HepG2 (cell line): ENCODE results near the gene CABP4. TPM values are rescaled to one million over a fixed set of nuclear protein-coding genes. Genes with fewer than 3 reads are reported as not detected.

Experiments
- ATAC-seq: fragments of 200-7000 bp; cut with Tn5 transposase; 3 replicates; pipeline ENCODE4 v1.9.1; 2020; ENCODE audit warnings: mild to moderate bottlenecking, moderate library complexity
- BruUV-seq: library from RNA; stranded (reverse); fragments of 400-500 nt; replicated peaks from 2 replicates; lab custom pipeline; 2021; lab: Mats Ljungman, UMichigan
- CTCF ChIA-PET: fragments of 300-600 bp; formaldehyde crosslinking; extraction: SDS; loops from one replicate; lab custom pipeline; 2021; ENCODE audit warnings: low total read pairs, inconsistent platforms, low intra/inter-chr PET ratio; lab: Yijun Ruan, JAX
- POLR2A ChIA-PET: fragments of 350-600 bp; sonication (Branson Sonifier 250); formaldehyde crosslinking; loops from one replicate; lab custom pipeline; 2020; ENCODE audit warnings: antibody characterized with exemption, inconsistent platforms; lab: Yijun Ruan, JAX
- DNase-seq: peaks from one replicate; pipeline ENCODE4 v3.0.0-alpha.2; 2015; ENCODE audit warnings: low spot score
- FAIRE-seq: peaks from 3 replicates; lab custom pipeline; 2011; peaks lifted over from hg19 to GRCh38; lab: Jason Lieb, UNC
- H2AFZ ChIP-seq: one replicate; pipeline ENCODE4 v1.6.1; 2011; ENCODE audit warnings: low read length, inconsistent platforms
- H3K27ac ChIP-seq: fragments of 300-600 bp; 3 replicates; pipeline ENCODE4 v1.8.0; 2011; ENCODE audit warnings: mixed run types, mild to moderate bottlenecking, mixed read lengths, low read length, inconsistent platforms; ENCODE audit not compliant: insufficient read depth; ENCODE audit errors: extremely low read length
- H3K27me3 ChIP-seq, 2 experiments: fragments of 200-600 bp in 1 of 2; 2 replicates in 1 of 2; 3 replicates in 1 of 2; pipeline versions ENCODE4 v1.6.0 to v1.8.0; 2011; ENCODE audit warnings: low read length in 2 of 2, mild to moderate bottlenecking in 2 of 2, moderate library complexity in 2 of 2, inconsistent platforms in 1 of 2; ENCODE audit not compliant: insufficient read depth in 2 of 2, control insufficient read depth in 1 of 2
- H3K36me3 ChIP-seq, 2 experiments: fragments of 200-600 bp in 1 of 2; replicated peaks in 1 of 2; 2 replicates in 1 of 2; 3 replicates in 1 of 2; pipeline versions ENCODE4 v1.5.1 to v1.8.0; 2011; ENCODE audit warnings: low read length in 2 of 2, inconsistent platforms in 1 of 2; ENCODE audit not compliant: insufficient read depth in 2 of 2, control insufficient read depth in 1 of 2
- H3K4me1 ChIP-seq: 2 replicates; pipeline ENCODE4 v1.5.1; 2012; ENCODE audit warnings: low read length, inconsistent platforms; ENCODE audit not compliant: insufficient read depth
- H3K4me2 ChIP-seq: 2 replicates; pipeline ENCODE4 v1.6.0; 2011; ENCODE audit warnings: low read depth, low read length, inconsistent platforms
- H3K4me3 ChIP-seq, 3 experiments: fragments of 200-600 bp in 1 of 3; sonication (generic), shearing (Covaris generic) in 1 of 3; replicated peaks in 1 of 3; 2 replicates each; pipeline ENCODE4 v1.5.1; 2011 to 2016; ENCODE audit warnings: low read length in 3 of 3, inconsistent platforms in 2 of 3, low read depth in 2 of 3, mild to moderate bottlenecking in 2 of 3, control low read depth in 1 of 3, mixed read lengths in 1 of 3; ENCODE audit not compliant: insufficient read depth in 1 of 3
- H3K79me2 ChIP-seq: one replicate; pipeline ENCODE4 v1.6.1; 2011; ENCODE audit warnings: low read length, inconsistent platforms; ENCODE audit not compliant: insufficient read depth
- H3K9ac ChIP-seq: 2 replicates; pipeline ENCODE4 v1.6.0; 2011; ENCODE audit warnings: mild to moderate bottlenecking, low read depth, low read length, inconsistent platforms; ENCODE audit not compliant: insufficient read depth
- H3K9me3 ChIP-seq: 2 replicates; pipeline ENCODE4 v1.5.1; 2012; ENCODE audit warnings: mild to moderate bottlenecking, low read length
- H4K20me1 ChIP-seq: 2 replicates; pipeline ENCODE4 v1.6.0; 2011; ENCODE audit warnings: inconsistent platforms, mild to moderate bottlenecking, low read length, moderate library complexity; ENCODE audit not compliant: insufficient read depth
- ELF1 ChIP-seq: sonication (generic); formaldehyde crosslinking; IDR thresholded peaks from 2 replicates; pipeline ENCODE4 v1.4.0; 2020; ENCODE audit warnings: missing genetic modification reagents
- ETS1 ChIP-seq: sonication (generic); formaldehyde crosslinking; IDR thresholded peaks from 2 replicates; pipeline ENCODE4 v1.4.0; 2020; ENCODE audit warnings: missing genetic modification reagents
- IRF9 ChIP-seq: sonication (generic); formaldehyde crosslinking; IDR thresholded peaks from 2 replicates; pipeline ENCODE4 v1.8.0; 2022; ENCODE audit warnings: missing genetic modification reagents, mild to moderate bottlenecking, borderline replicate concordance
- JUND ChIP-seq: sonication (generic); formaldehyde crosslinking; IDR thresholded peaks from 2 replicates; pipeline ENCODE4 v1.8.0; 2022; ENCODE audit warnings: mild to moderate bottlenecking, missing genetic modification reagents
- KLF13 ChIP-seq: sonication (generic); formaldehyde crosslinking; IDR thresholded peaks from 2 replicates; pipeline ENCODE4 v1.4.0; 2020; ENCODE audit warnings: mild to moderate bottlenecking, missing genetic modification reagents
- KLF9 ChIP-seq: IDR thresholded peaks from 2 replicates; pipeline ENCODE4 v1.6.1; 2016; ENCODE audit warnings: low read depth
- NKX3-1 ChIP-seq: sonication (generic); formaldehyde crosslinking; IDR thresholded peaks from 2 replicates; pipeline ENCODE4 v1.5.0; 2020; ENCODE audit warnings: missing genetic modification reagents
- RORA ChIP-seq: sonication (generic); formaldehyde crosslinking; IDR thresholded peaks from 2 replicates; pipeline ENCODE4 v1.5.0; 2020; ENCODE audit warnings: mild to moderate bottlenecking, missing genetic modification reagents, moderate library complexity
- SALL2 ChIP-seq: sonication (generic); formaldehyde crosslinking; IDR thresholded peaks from 2 replicates; pipeline ENCODE4 v1.8.1; 2023; ENCODE audit warnings: mild to moderate bottlenecking, missing genetic modification reagents, inconsistent platforms
- SETDB1 ChIP-seq: sonication (generic); formaldehyde crosslinking; IDR thresholded peaks from 2 replicates; pipeline ENCODE4 v1.5.1; 2020; ENCODE audit warnings: missing genetic modification reagents, mild to moderate bottlenecking, borderline replicate concordance
- THAP11 ChIP-seq: IDR thresholded peaks from 2 replicates; pipeline ENCODE4 v1.6.1; 2016; ENCODE audit warnings: missing biosample characterization, missing genetic modification reagents
- YEATS2 ChIP-seq: sonication (generic); formaldehyde crosslinking; IDR thresholded peaks from 2 replicates; pipeline ENCODE4 v1.4.0; 2020; ENCODE audit warnings: missing genetic modification reagents, borderline replicate concordance
- ZBTB20 ChIP-seq: sonication (generic); formaldehyde crosslinking; IDR thresholded peaks from 2 replicates; pipeline ENCODE4 v1.8.1; 2023; ENCODE audit warnings: missing genetic modification reagents, low read depth, mild to moderate bottlenecking, borderline replicate concordance
- ZMAT3 ChIP-seq: sonication (generic); formaldehyde crosslinking; conservative IDR thresholded peaks from 2 replicates; pipeline ENCODE4 v1.7.0; 2021; ENCODE audit warnings: missing genetic modification reagents
- ZNF766 ChIP-seq: sonication (generic); formaldehyde crosslinking; IDR thresholded peaks from 2 replicates; pipeline ENCODE4 v1.5.0; 2020; ENCODE audit warnings: missing genetic modification reagents, borderline replicate concordance
- WGBS: methylation state at CpG from one replicate; pipeline ENCODE4 v1.1.6; 2017; ENCODE audit warnings: low lambda C conversion rate; 5-methylcytosine and 5-hydroxymethylcytosine counted together
- in situ Hi-C: cut with HindIII; loops from 2 replicates; pipeline ENCODE4 v1.10.0; 2017; ENCODE audit warnings: low pct_unique_long_range_greater_than_20kb; ENCODE audit not compliant: extremely low pct_ligation_motif_present
- intact Hi-C: fragments of 100-400 bp; cut with micrococcal nuclease; formaldehyde crosslinking; loops from one replicate; pipeline ENCODE4 v1.10.0; 2022; ENCODE audit not compliant: unreplicated experiment
- polyA plus RNA-seq, 8 experiments: library from polyadenylated mRNA; depleted of rRNA in 3 of 8; stranded (reverse) in 7 of 8; unstranded in 1 of 8; fragments of >200 nt; fragmentation: Illumina TruSeq in 4 of 8; extraction: Trizol in 4 of 8; gene quantifications; 2 replicates each; pipeline versions ENCODE4 v1.2.1 to v1.2.3, GENCODE V29; 2011 to 2016; ENCODE audit warnings: low read depth in 4 of 8, missing spikeins in 1 of 8, mixed read lengths in 1 of 8; ENCODE audit not compliant: insufficient read depth in 1 of 8
- total RNA-seq, 5 experiments: library from RNA; depleted of rRNA; stranded (reverse); fragments of >200 nt; fragmentation: Illumina TruSeq; extraction: Trizol; gene quantifications; 2 replicates each; pipeline ENCODE4 v1.2.3, GENCODE V29; 2016; ENCODE audit warnings: low read depth in 1 of 5

The CABP4 gene
- total and polyA plus RNA-seq, 2 of the 13 experiments (the other 11 are each of a cell fraction or from before 2014, with no cell fraction given): not detected

GRCh38 chr11:67463186-67463585, 8.0 kb downstream of the CABP4 start:
- DNase-seq: no peak

GRCh38 chr11:67463680-67464410, 8.7 kb downstream of the CABP4 start:
- peak overlapping the region; percentile 73 for H3K9ac ChIP-seq
- 81% methylated on average over 7 of the region's 20 CpGs for WGBS
- H3K79me2 ChIP-seq: no peaks in the 10 kb centered on the region
- H3K27ac ChIP-seq: peak overlapping the region; percentile 71
- peaks cover 0 to 5% of the 10 kb centered on the region in 2 experiments; a peak in 2 of 5 replicates for H3K27me3 ChIP-seq
- no peaks in the 10 kb centered on the region for H3K9me3 ChIP-seq
- no peaks in the 10 kb centered on the region for H3K36me3 ChIP-seq
- DNase-seq: peak; percentile 52
- no peak overlapping the region for H2AFZ ChIP-seq
- H4K20me1 ChIP-seq: no peaks in the 10 kb centered on the region
- ChIA-PET POLR2A (interaction anchor here (2.5 kb wide), 1 partner anchor 62 kb away, joined by 16 read pairs; the partner anchor contains the start of gene PPP1CA), CTCF (no interaction called here)
- H3K4me1 ChIP-seq: peaks cover 48% of the 10 kb centered on the region
- H3K4me3 ChIP-seq: peak overlapping the region; percentile 50 to 97 (median 80); a peak in 5 of 6 replicates
- in situ Hi-C loops: loop anchor here (5.0 kb wide), 1 partner anchor 37 kb away; the partner anchor contains the start of gene RPS6KB2
- intact Hi-C loops: no loop called here
- FAIRE-seq: no peak
- BruUV-seq: TSS peak; percentile 56
- peak overlapping the region; percentile 85 for H3K4me2 ChIP-seq
- peak; percentile 54 for ATAC-seq
- TF ChIP-seq ETS1 (CRISPR knock-in tag) (no peak), RORA (no peak), ZMAT3 (CRISPR knock-in tag) (0 out of 2 replicates have a peak, but pooled peaks have one; percentile 17), KLF13 (CRISPR knock-in tag) (peak; percentile 82; the same call in 1 of the 2 replicates), YEATS2 (CRISPR knock-in tag) (peak; percentile 80), IRF9 (CRISPR knock-in tag) (0 out of 2 replicates have a peak, but pooled peaks have one; percentile 66), ELF1 (CRISPR knock-in tag) (peak; percentile 49; the same call in 1 of the 2 replicates), ZNF766 (CRISPR knock-in tag) (0 out of 2 replicates have a peak, but pooled peaks have one; percentile 1), ZBTB20 (CRISPR knock-in tag) (0 out of 2 replicates have a peak, but pooled peaks have one; percentile 4), KLF9 (CRISPR knock-in tag) (no peak), SETDB1 (CRISPR knock-in tag) (no peak), SALL2 (CRISPR knock-in tag) (0 out of 2 replicates have a peak, but pooled peaks have one; percentile 28), NKX3-1 (CRISPR knock-in tag) (no peak)

More at GRCh38 chr11:67463186-67463585, 8.0 kb downstream of the CABP4 start:
- Histone ChIP-seq H3K4me2 (no peak overlapping the region), H2AFZ (no peak overlapping the region), H3K27ac (no peak overlapping the region), H3K9me3 (no peaks in the 10 kb centered on the region), H3K79me2 (no peaks in the 10 kb centered on the region), H3K36me3 (no peaks in the 10 kb centered on the region), H3K4me3 (no peak overlapping the region), H3K9ac (no peak overlapping the region), H4K20me1 (no peaks in the 10 kb centered on the region), H3K4me1 (peaks cover 47% of the 10 kb centered on the region), H3K27me3 (peaks cover 0 to 11% of the 10 kb centered on the region in 2 experiments; a peak in 2 of 5 replicates)
- WGBS: 93% methylated on average over 10 of the region's 10 CpGs
- TF ChIP-seq JUND (CRISPR knock-in tag) (no peak), ZNF766 (CRISPR knock-in tag) (0 out of 2 replicates have a peak, but pooled peaks have one; percentile 5), THAP11 (CRISPR knock-in tag) (no peak)
- ATAC-seq (no peak), FAIRE-seq (no peak)
- no TSS peak for BruUV-seq
- in situ Hi-C loops (loop anchor here (5.0 kb wide), 1 partner anchor 36 kb away; the partner anchor contains the start of gene RPS6KB2), intact Hi-C loops (no loop called here)
- ChIA-PET CTCF (no interaction called here), POLR2A (no interaction called here)
